Loucy (cell line): ENCODE results near the gene HNF4A.

Experiments used
- EZH2phosphoT487 ChIP-seq: fragments of 200-600 bp; IDR thresholded peaks from 2 replicates; pipeline ENCODE4 v1.6.1; 2018; ENCODE audit warnings: antibody characterized with exemption, mild to moderate bottlenecking, moderate library complexity, borderline replicate concordance
- TF ChIP-seq, protein P1 (sequence below): fragments of 200-600 bp; sonication (generic); conservative IDR thresholded peaks from 2 replicates; pipeline ENCODE4 v1.5.1; 2014; ENCODE audit warnings: mild to moderate bottlenecking, antibody characterized with exemption, low read length

GRCh38 chr20:44424039-44424495 is 68.6 kb downstream of the HNF4A start:
- no peak for TF ChIP-seq EZH2phosphoT487
- TF ChIP-seq, protein P1, sequence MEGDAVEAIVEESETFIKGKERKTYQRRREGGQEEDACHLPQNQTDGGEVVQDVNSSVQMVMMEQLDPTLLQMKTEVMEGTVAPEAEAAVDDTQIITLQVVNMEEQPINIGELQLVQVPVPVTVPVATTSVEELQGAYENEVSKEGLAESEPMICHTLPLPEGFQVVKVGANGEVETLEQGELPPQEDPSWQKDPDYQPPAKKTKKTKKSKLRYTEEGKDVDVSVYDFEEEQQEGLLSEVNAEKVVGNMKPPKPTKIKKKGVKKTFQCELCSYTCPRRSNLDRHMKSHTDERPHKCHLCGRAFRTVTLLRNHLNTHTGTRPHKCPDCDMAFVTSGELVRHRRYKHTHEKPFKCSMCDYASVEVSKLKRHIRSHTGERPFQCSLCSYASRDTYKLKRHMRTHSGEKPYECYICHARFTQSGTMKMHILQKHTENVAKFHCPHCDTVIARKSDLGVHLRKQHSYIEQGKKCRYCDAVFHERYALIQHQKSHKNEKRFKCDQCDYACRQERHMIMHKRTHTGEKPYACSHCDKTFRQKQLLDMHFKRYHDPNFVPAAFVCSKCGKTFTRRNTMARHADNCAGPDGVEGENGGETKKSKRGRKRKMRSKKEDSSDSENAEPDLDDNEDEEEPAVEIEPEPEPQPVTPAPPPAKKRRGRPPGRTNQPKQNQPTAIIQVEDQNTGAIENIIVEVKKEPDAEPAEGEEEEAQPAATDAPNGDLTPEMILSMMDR: no peak
